WTC11 (cell line): Measurements from ENCODE around the gene NKX2-3. TPM values are rescaled to one million over a fixed set of nuclear protein-coding genes. Genes with fewer than 3 reads are reported as not detected.

Source experiments
- ATAC-seq: fragments of 200-7000 bp; cut with Tn5 transposase; 2 replicates; pipeline ENCODE4 v1.10.0; 2021; ENCODE audit warnings: mild to moderate bottlenecking, moderate library complexity
- CTCF ChIA-PET: fragments of 300-600 bp; sonication (Branson Sonifier 250); formaldehyde crosslinking; loops from one replicate; lab custom pipeline; 2021; ENCODE audit warnings: antibody characterized with exemption; lab: Charles Lee
- POLR2A ChIA-PET: fragments of 350-600 bp; sonication (Branson Sonifier 250); formaldehyde crosslinking; loops from one replicate; lab custom pipeline; 2021; ENCODE audit warnings: antibody characterized with exemption; lab: Charles Lee
- DNase-seq: peaks from one replicate; pipeline ENCODE4 v3.0.0; 2021; ENCODE audit warnings: low spot score
- H3K27ac Mint-ChIP-seq: 2 replicates; pipeline ENCODE4 v1.8.0; 2021; ENCODE audit warnings: mixed read lengths
- H3K27me3 Mint-ChIP-seq: 2 replicates; pipeline ENCODE4 v1.8.0; 2021; ENCODE audit warnings: low read depth, mild to moderate bottlenecking, moderate library complexity, mixed read lengths
- H3K36me3 Mint-ChIP-seq: 2 replicates; pipeline ENCODE4 v1.8.0; 2021; ENCODE audit warnings: mixed read lengths
- H3K4me1 Mint-ChIP-seq: 2 replicates; pipeline ENCODE4 v1.8.0; 2022; ENCODE audit warnings: mixed read lengths
- H3K4me3 Mint-ChIP-seq: 2 replicates; pipeline ENCODE4 v1.8.0; 2021; ENCODE audit warnings: mild to moderate bottlenecking, moderate library complexity, mixed read lengths
- H3K9me3 Mint-ChIP-seq: 2 replicates; pipeline ENCODE4 v1.8.0; 2021; ENCODE audit warnings: mixed read lengths
- PRDM15 ChIP-seq: sonication (generic); formaldehyde crosslinking; IDR thresholded peaks from 2 replicates; pipeline ENCODE4 v1.8.0; 2022; ENCODE audit warnings: missing genetic modification reagents
- TEAD1 ChIP-seq: sonication (generic); formaldehyde crosslinking; IDR thresholded peaks from 2 replicates; pipeline ENCODE4 v1.8.0; 2022; ENCODE audit warnings: mild to moderate bottlenecking, missing genetic modification reagents
- USF2 ChIP-seq: sonication (generic); formaldehyde crosslinking; IDR thresholded peaks from 2 replicates; pipeline ENCODE4 v1.8.1; 2023; ENCODE audit warnings: mild to moderate bottlenecking, missing genetic modification reagents, moderate library complexity
- ZNF416 ChIP-seq: fragments of 250-450 bp; sonication (Bioruptor Pico); IDR thresholded peaks from 2 replicates; pipeline ENCODE4 v1.9.0; 2021; ENCODE audit warnings: mild to moderate bottlenecking, inconsistent platforms
- total RNA-seq: library from RNA; stranded (reverse); gene quantifications from 3 replicates; pipeline ENCODE4 v1.2.3, GENCODE V29; 2021
- TF ChIP-seq, protein P1 (sequence below): sonication (generic); formaldehyde crosslinking; conservative IDR thresholded peaks from 2 replicates; pipeline ENCODE4 v1.8.1; 2023; ENCODE audit warnings: mild to moderate bottlenecking, low read depth, missing genetic modification reagents, moderate library complexity
- TF ChIP-seq, protein P2 (sequence below): sonication (generic); formaldehyde crosslinking; IDR thresholded peaks from 2 replicates; pipeline ENCODE4 v1.8.1; 2023; ENCODE audit warnings: mild to moderate bottlenecking, missing genetic modification reagents, borderline replicate concordance

The NKX2-3 gene
- total RNA-seq, 1 experiment from 2014 or later = not detected

DNA sequence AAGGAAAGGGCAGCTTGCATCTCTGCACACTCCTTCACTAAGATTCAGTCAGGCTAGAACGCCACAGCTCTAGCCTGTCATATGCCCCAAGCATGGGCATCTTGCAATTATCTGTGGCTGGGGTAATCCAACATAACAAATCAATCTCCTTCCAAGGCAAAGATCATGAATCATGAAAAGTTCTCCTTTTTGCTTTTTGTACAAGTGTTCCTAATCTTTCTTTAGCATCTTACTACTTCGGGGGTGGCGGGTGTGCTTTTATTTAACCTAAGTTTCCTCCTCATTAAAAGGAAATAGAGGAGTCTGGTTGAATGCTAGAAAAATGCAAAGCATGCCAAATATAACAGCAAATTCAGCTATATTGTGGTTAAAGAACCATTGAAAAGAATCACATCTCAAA is 43.5 kb upstream of the NKX2-3 start (continued):
- TF ChIP-seq PRDM15 = no peak
- TF ChIP-seq, protein P1, sequence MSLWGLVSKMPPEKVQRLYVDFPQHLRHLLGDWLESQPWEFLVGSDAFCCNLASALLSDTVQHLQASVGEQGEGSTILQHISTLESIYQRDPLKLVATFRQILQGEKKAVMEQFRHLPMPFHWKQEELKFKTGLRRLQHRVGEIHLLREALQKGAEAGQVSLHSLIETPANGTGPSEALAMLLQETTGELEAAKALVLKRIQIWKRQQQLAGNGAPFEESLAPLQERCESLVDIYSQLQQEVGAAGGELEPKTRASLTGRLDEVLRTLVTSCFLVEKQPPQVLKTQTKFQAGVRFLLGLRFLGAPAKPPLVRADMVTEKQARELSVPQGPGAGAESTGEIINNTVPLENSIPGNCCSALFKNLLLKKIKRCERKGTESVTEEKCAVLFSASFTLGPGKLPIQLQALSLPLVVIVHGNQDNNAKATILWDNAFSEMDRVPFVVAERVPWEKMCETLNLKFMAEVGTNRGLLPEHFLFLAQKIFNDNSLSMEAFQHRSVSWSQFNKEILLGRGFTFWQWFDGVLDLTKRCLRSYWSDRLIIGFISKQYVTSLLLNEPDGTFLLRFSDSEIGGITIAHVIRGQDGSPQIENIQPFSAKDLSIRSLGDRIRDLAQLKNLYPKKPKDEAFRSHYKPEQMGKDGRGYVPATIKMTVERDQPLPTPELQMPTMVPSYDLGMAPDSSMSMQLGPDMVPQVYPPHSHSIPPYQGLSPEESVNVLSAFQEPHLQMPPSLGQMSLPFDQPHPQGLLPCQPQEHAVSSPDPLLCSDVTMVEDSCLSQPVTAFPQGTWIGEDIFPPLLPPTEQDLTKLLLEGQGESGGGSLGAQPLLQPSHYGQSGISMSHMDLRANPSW (CRISPR knock-in tag) = no peak
- TF ChIP-seq, protein P2, sequence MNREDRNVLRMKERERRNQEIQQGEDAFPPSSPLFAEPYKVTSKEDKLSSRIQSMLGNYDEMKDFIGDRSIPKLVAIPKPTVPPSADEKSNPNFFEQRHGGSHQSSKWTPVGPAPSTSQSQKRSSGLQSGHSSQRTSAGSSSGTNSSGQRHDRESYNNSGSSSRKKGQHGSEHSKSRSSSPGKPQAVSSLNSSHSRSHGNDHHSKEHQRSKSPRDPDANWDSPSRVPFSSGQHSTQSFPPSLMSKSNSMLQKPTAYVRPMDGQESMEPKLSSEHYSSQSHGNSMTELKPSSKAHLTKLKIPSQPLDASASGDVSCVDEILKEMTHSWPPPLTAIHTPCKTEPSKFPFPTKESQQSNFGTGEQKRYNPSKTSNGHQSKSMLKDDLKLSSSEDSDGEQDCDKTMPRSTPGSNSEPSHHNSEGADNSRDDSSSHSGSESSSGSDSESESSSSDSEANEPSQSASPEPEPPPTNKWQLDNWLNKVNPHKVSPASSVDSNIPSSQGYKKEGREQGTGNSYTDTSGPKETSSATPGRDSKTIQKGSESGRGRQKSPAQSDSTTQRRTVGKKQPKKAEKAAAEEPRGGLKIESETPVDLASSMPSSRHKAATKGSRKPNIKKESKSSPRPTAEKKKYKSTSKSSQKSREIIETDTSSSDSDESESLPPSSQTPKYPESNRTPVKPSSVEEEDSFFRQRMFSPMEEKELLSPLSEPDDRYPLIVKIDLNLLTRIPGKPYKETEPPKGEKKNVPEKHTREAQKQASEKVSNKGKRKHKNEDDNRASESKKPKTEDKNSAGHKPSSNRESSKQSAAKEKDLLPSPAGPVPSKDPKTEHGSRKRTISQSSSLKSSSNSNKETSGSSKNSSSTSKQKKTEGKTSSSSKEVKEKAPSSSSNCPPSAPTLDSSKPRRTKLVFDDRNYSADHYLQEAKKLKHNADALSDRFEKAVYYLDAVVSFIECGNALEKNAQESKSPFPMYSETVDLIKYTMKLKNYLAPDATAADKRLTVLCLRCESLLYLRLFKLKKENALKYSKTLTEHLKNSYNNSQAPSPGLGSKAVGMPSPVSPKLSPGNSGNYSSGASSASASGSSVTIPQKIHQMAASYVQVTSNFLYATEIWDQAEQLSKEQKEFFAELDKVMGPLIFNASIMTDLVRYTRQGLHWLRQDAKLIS (CRISPR knock-in tag) = no peak
- no peak for TF ChIP-seq ZNF416
- TF ChIP-seq TEAD1 = no peak

GRCh38 chr10:99497343-99498025 is 35.3 kb upstream of the NKX2-3 start:
- Mint-ChIP-seq H3K9me3 (peaks cover 3% of the 10 kb centered on the region; the same call in 1 of the 2 replicates), H3K4me3 (no peak overlapping the region), H3K4me1 (no peaks in the 10 kb centered on the region), H3K27ac (no peak overlapping the region), H3K36me3 (no peaks in the 10 kb centered on the region), H3K27me3 (peaks cover 48% of the 10 kb centered on the region)
- ATAC-seq = no peak
- ChIA-PET POLR2A (no interaction called here), CTCF (interaction anchor here (0.6 to 1.6 kb wide), 2 partner anchors 12 to 14 kb away, joined by 3 to 8 read pairs; no protein-coding TSS in a partner anchor)
- TF ChIP-seq USF2 (no peak), PRDM15 (no peak)
- no peak for DNase-seq
